ENCODE measurements around the gene PTPN3.

The PTPN3 gene

DNA sequence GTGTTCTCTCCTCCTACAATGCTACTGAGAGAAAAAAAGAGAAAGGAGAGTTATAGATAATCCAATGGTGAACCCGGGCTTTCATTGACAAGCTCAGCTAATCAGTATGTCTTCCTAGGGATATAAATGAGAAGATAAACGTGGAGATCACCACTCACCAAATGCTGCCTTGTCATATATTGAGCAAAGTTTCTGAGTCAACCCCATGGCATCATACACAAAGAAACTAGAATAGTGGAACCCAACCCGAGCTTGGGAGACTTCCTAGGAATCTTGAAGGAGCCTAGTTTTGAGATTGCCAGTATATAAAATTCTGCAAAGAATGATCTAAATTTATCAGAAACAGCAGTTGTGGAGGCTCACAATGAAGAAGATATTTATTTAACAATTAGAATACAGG is 47.8 kb downstream of the PTPN3 start:
- no peak for DNase-seq

DNA sequence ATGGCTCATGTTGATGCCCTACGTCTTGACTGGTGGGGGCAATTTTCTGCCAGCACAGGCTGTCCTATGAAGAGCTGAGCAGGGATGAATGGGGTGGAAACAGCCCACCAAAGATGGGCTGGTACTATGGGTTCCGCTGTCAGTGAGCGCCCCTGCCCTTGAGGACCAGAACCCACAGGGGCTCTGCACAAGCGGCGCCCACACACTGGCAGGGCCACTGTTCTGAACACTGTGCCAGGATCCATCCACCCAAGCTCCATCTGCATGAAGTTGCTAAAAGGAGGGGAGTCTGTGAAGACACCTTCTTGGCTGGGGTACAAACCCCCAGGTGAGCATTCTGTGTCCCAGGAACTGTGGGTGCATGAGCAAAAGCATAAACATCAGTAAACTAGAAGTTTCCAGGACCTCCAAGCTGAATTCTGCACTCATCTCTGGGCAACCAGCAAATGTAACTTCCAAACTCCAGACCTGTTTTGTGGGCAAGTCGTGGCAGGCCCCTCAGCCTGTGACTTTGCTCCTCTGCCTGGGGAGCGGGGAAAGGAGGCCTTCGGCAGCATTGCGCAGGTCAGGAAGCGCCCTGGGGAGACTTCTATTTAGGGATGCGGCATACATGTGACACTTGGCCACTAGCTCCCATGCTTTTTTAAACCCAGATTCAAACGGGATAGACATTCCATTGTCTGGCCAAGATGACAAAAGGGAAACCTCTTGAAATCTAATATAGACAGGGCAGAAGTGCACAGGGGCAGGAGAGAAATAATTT is 48.9 kb downstream of the PTPN3 start:
- no peak for DNase-seq

DNA sequence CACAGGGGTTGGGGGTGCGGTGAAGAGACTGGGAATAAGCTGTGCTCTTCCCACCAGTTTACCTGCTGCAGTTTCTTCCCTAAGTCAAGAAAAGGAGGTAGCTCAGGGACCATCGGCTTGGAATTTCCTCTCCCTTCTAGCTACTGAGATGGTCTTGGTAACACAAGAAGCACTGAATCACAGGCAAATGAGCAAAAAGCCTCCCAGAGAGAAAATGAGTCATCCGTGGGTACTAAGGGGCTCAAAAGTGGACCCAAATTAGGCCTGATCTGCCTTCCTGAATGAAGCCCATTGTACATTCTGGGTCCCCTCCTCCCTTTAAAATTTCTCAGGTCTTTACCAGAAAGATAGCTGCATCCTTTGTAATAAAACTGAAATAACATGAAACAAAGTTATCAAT is 49.9 kb downstream of the PTPN3 start:
- DNase-seq: peak; percentile 7

DNA sequence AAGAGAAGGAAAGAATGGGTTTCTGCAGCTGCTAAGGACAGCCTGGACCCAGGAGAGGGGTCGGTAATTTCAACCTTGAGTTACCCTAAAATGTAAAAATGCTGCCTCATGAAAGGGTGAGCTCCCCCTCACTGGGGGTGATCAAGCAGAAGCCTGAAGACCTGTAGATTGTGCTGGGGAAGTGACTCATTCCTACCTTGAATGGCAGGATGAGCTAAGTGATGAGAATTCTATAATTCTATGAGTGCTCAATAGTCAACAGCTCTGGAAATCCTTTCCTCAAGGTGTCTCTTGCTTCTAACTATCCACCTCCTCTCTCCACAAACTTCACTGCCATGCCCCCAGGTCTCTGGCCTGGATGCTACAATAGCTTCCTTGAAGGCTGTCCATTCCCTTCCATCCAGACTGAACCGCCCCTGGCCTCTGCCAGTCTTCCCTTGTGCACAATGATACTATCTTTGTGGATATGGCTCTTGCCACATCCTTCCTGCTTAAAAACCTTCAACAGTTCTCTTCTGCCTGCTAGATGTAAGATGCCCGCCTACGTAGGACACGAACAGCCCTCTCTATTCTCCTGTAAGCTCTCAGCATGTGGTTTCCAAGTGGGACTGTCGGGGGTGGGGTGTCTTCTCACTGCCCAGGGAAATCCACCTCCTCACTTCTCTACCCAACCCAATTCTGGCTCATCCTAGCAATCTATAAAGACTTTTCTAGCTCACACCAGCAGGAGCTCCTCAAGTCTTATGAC is 50.6 kb downstream of the PTPN3 start:
- DNase-seq: no peak

DNA sequence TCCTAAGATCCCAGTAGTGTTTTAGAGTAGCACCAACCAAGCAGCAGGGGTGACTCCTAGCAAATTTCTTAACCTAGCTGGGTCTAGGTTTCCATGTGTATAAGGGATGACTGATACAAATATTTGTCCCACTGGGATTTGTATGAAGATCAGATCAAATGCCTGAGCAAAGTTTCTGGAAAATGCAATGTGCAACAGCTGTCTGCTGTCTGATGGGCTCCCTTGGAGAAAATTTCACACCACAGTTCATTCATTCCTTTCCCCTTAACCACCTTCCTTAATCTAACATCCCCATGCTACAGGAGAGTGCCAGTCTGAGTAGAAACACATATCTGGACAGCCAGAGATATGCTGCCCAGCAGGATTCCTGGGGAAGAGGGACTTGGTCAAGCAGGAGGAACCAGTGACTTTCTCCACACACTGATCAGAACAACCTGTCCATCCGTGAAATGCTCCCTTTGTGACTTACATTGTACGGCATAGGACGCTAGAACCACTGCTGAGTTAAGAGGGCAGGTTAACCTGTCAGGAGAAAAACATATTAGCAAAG is 53.3 kb downstream of the PTPN3 start:
- DNase-seq: no peak

DNA sequence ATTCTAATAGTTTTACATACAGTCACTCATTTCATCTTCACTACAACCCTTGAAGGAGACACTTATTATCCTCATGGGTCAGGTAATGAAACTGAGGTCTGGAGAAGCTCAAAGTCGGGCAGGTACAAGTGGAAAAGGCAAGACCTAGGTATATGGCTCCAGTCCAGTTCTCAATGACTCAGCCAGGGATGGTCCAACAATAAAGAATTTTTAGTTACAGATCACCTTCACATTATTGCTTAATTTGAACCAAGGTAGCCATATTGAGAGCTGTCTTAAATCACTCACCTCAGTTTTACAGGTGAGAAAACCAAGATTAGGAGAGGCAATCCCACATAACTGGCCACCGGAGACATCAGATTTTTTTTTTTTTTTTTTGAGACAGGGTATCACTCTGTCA is 55.4 kb downstream of the PTPN3 start:
- no peak for DNase-seq

DNA sequence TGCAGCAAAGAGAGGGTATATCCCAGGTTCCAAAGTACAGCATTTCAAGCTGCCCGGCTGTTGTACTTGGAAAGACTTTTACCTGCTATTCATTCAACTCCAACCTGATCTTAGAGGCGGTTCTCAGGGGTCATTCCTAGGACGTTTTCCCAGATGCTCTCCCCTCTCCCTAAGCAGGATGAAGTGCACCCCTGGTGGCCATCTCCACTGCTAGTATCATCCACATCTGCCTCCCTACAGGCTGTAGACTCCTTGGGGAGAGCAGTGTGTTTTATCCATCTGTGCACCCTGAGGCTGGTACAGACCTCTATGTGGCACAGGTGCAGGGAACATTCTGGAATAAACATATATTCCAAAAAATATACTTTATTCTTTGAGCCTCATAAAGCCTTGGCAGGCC is 56.8 kb downstream of the PTPN3 start:
- DNase-seq: no peak

DNA sequence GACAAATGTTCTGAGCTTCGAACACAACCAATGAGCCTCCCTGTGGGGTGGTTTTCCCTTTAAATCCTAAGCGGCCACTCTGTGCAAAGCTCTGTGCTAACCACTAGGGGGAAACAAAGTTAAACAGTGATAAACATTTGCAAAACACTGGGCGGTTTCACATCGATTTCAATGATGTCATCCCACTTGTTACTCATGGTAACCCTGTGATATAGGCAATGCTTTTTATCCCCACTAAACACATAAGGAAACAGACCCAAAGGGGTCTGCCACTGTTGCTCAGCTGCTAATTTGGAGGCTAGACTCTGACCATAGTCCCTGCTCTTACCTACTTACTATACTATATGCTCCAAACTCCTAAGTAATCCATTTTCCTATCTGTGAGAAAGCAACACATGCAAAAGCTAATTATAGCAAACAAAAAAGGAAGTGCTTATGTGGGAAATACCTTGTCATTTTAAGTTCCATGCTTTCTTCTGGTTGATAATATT is 57.3 kb downstream of the PTPN3 start:
- peak; percentile 86 for DNase-seq

DNA sequence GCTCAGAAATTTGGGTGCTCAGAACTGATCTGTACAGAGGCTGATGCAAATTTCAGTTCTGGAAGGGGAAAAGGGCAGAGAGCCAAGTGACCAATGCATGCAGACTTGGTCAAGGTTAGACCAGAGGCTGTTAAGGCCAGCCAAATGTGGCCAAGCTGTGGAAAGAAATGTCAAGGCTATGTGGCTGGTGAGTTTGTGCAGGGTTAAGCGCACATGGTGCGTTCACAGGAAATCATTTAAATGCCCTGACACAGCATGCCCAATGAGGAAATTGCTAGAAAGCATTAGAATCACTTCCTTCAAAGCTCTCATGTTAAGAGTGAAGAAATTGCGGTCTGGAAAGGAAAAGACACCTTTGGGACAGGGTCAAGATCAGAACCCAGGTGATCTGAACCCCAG is 58.0 kb downstream of the PTPN3 start:
- DNase-seq: no peak

DNA sequence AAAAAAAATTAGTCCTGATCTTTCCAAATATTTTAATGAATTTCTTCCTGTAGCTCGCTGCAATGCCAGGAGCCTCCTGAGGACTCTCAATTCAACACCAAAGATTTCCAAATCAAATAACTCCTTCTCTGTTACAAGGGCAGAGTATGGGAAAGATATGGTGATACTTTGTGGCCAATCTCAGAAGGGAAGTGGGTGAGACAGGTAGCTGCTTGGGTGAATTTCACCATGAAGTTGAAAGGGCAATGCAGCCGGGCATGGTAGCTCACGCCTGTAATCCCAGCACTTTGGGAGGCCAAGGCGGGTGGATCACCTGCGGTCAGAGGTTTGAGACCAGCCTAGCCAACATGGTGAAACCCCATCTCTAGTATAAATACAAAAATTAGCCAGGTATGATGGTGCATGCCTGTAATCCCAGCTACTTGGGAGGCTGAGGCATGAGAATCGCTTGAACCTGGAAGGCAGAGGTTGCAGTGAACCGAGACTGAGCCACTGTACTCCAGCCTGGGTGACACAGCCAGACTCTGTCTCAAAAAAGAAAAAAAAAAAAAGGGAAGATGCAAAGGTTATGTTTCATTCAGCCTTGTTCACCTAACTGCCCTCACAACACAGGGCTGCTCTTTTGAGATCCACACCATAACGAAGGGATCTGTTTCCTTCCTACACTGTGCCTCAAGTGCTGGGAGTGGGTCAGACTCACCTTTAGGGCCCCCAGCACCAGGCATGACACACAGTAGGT is 58.6 kb downstream of the PTPN3 start:
- no peak for DNase-seq

DNA sequence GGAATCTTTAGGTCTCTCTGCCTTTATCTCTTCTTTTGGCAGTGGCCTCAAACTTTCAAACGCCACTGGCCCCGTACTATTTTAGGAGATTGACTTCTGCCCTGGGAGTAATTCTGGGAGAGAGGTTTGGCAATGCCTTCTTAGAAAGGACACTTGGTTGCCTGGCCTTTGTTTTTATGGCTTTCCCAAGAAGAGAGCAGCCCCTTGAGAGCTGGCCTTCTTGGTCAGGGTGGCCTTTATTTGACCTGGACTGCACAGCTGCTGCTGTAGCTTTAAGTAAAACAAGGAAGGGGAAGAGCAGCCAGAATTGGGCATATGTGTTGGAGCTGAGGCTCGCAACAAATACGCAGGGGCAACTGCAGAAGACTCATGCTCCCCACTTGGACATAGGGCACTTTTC is 60.8 kb downstream of the PTPN3 start:
- DNase-seq: no peak

DNA sequence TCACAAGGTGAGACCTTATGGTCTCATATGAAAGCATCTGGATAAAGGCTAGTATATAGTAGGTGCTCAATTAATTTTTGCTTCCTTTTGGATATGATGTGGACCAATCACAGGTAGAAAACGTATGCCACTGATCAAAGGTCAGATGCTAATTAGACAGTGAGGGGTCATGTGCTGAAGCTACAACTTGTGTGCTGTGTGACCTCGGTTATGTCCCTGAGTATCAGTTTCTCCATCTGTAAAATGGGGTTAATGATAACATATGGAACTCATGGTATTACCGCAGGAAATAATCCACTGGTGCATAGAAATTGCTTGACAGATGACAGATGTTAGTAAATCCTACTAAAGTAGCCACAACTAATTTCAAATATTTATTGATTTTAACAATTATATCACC is 62.0 kb downstream of the PTPN3 start:
- DNase-seq: no peak

DNA sequence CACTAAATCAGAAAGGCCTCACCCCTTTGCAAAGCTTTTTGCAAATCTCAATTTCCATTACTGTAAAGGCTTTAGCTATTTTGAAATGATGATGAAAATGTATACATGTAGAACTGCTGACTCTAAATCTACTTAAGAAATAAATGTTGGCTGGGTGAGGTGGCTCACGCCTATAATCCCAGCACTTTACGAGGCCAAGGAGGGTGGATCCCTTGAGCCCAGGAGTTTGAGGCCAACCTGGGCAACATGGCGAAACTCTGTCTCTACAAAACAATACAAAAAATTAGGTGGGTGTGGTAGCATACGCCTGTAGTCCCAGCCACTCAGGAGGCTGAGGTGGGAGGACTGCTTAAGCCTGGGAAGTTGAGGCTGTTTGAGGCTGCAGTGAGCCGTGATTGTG is 64.6 kb downstream of the PTPN3 start:
- no peak for DNase-seq

DNA sequence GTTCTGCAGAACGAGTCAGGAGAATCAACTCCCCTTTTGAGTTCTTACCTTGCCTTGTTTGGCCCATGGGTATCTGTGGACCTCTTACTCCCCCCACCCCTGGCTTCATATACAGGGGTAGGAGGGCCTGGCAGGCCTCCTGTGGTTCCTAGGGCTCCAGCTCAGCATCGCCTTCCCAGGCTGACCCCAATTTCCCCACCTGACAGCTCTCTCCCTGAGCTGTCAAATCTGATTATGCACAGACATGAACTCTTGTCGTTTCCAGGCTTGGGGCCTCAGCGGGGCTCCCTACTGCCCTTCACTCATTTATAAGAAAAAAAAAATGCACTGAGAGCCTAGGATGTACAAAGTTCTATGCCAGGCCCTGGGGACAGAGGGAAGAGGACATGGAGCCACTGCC is 67.9 kb downstream of the PTPN3 start:
- DNase-seq: no peak

DNA sequence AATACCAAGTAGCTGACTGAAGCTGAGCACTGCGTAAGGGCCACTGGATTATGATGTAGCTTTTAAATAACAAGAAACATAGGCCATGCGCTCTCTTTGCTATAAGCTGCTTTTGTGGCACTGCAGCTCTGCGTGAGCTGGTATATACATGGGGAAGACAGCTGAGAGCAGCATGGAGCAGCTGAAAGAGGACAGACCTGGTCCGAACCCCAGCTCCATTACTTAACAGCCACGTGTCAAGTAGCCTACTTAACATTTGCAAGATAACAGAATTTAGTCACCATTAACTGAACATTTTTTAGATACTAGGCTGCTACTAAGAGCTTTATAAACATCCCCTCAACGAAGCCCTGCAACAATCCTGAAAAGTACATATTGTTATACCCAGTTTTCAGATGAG is 69.3 kb downstream of the PTPN3 start:
- no peak for DNase-seq

DNA sequence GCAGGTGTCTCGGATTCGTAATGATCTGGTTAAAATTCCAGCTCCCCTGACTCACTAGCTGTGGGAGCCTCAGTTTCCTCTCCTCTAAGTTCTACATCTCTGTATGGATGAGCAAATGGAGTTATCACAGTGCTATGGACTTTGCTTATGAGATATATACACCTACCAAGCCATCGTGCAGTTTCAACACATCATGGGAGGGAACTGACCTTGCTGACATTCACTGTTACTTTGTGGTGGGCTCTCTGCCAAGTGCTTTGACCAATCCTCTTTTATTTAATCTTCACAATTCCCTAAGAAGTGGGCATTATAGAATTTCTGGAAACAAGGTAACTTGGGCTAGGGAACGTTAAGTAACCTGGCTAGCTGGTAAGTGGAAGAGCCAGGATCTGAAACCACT is 70.2 kb downstream of the PTPN3 start:
- DNase-seq: no peak

DNA sequence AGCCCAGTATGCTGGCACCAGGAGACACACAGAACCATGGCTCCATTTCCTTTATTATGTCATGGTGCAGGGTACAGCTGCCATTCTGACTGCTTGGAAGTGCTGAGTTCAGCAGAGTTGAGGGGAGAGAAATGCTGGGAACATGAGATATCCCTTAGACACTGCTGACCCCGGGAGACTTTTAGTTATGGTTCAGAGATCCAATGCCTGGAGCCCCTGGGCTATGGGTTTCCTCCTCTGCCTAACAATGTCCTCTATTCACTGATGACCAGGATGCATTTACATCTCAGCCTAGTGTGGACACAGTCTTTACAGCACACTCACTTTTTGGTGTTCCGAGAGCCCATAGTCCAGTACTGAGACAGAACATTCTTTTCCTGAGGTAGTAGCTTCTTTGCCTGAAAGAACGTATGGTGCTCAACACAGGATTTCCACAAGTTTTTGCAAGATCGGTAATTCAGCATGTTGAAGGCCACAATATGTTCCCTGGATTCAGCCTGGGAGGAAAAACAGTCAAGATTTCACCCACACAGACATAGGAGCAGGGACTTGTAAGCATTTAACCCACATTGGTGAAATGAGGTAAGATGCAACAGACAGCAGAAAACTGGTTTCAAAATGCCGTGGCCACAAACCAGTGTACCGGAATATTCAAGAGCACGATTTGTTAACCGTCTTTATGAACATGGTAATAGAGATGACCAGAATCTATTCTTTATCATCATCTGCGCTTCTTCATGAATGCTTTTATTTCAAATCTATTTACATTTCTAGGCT is 71.3 kb downstream of the PTPN3 start:
- DNase-seq: no peak

DNA sequence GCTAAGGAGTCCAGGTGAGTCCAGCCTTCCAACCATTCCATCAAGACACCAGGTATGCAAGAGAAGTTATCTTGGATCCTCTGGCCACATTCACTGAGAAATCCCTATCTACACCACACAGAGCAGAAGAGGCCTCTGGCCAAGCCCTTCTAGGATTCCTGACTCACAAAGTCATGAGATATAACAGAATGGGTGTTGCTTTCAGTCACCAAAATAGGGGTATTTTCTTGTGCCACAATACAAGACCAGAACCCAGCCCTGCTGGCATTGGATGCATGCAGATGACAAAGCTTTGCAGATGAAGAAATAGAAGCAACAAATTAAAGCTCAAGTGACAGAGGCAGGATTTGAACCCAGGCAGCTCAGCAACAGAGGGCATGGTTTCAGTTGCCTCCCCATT is 73.5 kb downstream of the PTPN3 start:
- no peak for DNase-seq

DNA sequence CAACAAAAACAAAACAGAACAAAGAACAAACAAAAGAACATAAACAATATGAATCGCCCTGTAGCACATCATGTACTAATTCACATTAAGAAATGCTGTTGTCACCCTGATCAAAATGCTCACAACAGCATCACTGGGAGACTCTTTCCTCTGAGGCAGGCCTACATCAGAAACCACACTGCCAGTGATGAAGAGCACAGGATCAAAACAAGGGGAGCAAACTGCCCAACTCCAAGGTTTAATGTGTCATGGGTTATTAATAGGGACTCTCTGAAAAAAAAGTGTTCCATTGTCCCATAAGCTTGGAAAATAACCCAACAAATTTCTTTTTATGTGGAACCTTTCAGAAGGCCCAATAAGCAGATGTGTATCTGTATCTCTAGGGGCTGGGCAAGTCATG is 74.2 kb downstream of the PTPN3 start:
- no peak for DNase-seq

DNA sequence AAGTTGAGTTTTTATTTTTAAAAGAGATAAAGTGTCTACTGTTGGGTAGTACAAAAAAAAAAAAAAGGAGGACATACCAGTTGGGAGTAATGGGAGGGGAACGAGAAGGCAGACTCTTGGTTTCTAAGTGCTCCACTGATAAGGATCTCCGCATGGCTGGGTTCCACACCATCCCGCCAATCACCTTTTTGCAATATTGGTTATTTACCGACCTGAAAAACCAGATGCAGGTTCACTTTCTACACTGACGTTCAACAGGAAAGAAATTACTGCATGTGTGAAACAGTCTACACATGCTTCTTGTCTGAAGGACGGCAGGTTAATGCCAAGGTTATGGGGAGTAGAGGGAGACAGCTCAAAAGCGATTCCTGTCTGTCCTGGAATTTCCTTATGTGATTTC is 75.5 kb downstream of the PTPN3 start:
- no peak for DNase-seq

DNA sequence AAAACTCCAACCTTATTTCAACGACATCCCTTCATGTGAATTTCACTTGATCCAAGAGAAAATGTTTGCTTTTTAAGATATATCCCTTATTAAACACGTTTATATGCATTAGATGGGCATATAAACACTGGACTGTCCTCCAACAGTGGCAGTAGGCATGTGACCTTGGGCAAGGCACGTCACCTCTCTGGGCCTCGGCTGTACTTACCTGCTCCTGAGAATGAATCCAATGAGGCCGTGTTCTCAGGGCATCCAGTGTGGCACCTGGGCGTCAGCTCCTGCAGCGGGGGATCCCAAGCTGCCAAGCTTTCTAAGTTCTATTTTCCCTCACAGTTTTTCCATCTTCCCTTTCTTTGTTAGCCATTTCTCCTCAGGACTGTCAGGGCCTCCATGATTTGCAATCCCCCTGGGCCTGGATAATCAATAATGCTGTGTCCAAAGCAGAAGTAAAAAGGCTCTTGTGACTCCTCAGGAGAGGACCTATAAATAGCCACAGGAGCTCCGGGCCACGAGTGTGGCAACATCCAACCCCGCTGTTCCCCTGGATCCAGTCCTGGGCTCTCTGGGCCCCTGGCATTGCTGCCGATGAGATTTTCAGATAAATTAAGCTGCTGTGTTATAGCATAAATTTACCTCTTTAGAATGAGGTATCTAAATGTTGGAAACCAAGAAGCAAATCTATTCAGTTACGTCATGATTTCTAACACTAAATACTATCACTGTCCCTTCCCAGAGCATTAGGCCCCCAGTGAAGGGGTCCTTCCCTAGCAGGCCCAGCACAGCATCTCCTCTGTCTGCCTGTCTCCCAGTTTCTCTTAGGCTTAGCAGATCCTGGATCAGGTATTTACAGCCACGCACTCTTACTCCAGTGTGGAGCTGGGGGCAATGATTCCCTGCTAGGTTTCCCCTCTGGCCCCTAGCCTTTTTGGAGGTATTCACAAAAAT is 76.8 kb downstream of the PTPN3 start:
- DNase-seq: no peak

DNA sequence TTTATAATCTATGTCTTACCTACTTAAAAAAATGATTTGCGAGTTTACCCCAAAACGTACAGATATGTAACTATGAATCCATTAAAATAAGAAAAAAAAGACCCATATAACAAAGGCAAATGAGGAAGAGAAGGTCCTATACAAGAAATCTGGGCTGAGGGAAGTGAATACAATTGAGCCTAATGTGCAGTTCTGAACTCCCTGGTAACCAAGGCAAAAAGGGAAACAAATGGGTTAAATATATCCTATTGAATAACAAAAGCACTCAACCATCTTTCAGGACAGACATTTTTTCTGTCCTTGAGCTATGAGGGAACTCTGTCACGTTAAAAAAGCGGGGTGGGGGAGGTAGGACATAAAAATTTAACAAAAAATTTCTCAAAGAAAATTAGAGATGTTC is 78.6 kb downstream of the PTPN3 start:
- DNase-seq: no peak
